ENCODE data around the gene SLX4IP. TPM values are rescaled to one million over a fixed set of nuclear protein-coding genes. Genes with fewer than 3 reads are reported as not detected.
A peak's percentile ranks its signal among the peaks of the same experiment; 100 is the strongest.

SLX4IP gene
- total and polyA plus RNA-seq, 2 of the 13 experiments (the other 11 are each of a cell fraction or from before 2014, with no cell fraction given): 3.6 to 7.3 TPM

- TF ChIP-seq, protein P1, sequence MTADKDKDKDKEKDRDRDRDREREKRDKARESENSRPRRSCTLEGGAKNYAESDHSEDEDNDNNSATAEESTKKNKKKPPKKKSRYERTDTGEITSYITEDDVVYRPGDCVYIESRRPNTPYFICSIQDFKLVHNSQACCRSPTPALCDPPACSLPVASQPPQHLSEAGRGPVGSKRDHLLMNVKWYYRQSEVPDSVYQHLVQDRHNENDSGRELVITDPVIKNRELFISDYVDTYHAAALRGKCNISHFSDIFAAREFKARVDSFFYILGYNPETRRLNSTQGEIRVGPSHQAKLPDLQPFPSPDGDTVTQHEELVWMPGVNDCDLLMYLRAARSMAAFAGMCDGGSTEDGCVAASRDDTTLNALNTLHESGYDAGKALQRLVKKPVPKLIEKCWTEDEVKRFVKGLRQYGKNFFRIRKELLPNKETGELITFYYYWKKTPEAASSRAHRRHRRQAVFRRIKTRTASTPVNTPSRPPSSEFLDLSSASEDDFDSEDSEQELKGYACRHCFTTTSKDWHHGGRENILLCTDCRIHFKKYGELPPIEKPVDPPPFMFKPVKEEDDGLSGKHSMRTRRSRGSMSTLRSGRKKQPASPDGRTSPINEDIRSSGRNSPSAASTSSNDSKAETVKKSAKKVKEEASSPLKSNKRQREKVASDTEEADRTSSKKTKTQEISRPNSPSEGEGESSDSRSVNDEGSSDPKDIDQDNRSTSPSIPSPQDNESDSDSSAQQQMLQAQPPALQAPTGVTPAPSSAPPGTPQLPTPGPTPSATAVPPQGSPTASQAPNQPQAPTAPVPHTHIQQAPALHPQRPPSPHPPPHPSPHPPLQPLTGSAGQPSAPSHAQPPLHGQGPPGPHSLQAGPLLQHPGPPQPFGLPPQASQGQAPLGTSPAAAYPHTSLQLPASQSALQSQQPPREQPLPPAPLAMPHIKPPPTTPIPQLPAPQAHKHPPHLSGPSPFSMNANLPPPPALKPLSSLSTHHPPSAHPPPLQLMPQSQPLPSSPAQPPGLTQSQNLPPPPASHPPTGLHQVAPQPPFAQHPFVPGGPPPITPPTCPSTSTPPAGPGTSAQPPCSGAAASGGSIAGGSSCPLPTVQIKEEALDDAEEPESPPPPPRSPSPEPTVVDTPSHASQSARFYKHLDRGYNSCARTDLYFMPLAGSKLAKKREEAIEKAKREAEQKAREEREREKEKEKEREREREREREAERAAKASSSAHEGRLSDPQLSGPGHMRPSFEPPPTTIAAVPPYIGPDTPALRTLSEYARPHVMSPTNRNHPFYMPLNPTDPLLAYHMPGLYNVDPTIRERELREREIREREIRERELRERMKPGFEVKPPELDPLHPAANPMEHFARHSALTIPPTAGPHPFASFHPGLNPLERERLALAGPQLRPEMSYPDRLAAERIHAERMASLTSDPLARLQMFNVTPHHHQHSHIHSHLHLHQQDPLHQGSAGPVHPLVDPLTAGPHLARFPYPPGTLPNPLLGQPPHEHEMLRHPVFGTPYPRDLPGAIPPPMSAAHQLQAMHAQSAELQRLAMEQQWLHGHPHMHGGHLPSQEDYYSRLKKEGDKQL (CRISPR knock-in tag; IDR thresholded peaks at IDR 0.05; ENCODE audit: low read depth): no peak
- TF ChIP-seq DDIT3 (CRISPR knock-in tag; IDR thresholded peaks at IDR 0.05) (no peak), ZNF878 (CRISPR knock-in tag; IDR thresholded peaks at IDR 0.05) (peak; percentile 58; the same call in 1 of the 2 replicates), KLF12 (CRISPR knock-in tag; IDR thresholded peaks at IDR 0.05; ENCODE audit: borderline replicate concordance) (0 out of 2 replicates have a peak, but pooled peaks have one; percentile 30), TARDBP (CRISPR knock-in tag; IDR thresholded peaks at IDR 0.05) (no peak), ELF3 (CRISPR knock-in tag; IDR thresholded peaks at IDR 0.05) (no peak; the same call in 1 of the 2 replicates), ZNF143 (CRISPR knock-in tag; IDR thresholded peaks at IDR 0.05) (no peak), CENPBD1 (CRISPR knock-in tag; IDR thresholded peaks at IDR 0.05; ENCODE audit: borderline replicate concordance, low read depth) (no peak), ZNF225 (CRISPR knock-in tag; IDR thresholded peaks at IDR 0.05) (no peak), ERF (CRISPR knock-in tag; IDR thresholded peaks at IDR 0.05) (peak; percentile 41; the same call in 1 of the 2 replicates), ETV5 (CRISPR knock-in tag; IDR thresholded peaks at IDR 0.05; ENCODE audit: borderline replicate concordance) (peak; percentile 62; the same call in 1 of the 2 replicates), AHR (CRISPR knock-in tag; IDR thresholded peaks at IDR 0.05) (no peak), SMARCE1 (IDR thresholded peaks at IDR 0.05; ENCODE audit: borderline replicate concordance) (no peak), ZNF180 (CRISPR knock-in tag; IDR thresholded peaks at IDR 0.05; ENCODE audit: borderline replicate concordance, low read depth) (no peak), KLF13 (CRISPR knock-in tag; IDR thresholded peaks at IDR 0.05) (no peak), ZUFSP (CRISPR knock-in tag; IDR thresholded peaks at IDR 0.05; ENCODE audit: borderline replicate concordance) (no peak), ZNF431 (CRISPR knock-in tag; IDR thresholded peaks at IDR 0.05; ENCODE audit: borderline replicate concordance, low read depth) (no peak), ZFP1 (CRISPR knock-in tag; IDR thresholded peaks at IDR 0.05) (no peak), RARG (CRISPR knock-in tag; IDR thresholded peaks at IDR 0.05; ENCODE audit: low read depth) (no peak), ZNF614 (CRISPR knock-in tag; IDR thresholded peaks at IDR 0.05; ENCODE audit: borderline replicate concordance) (no peak; the same call in 1 of the 2 replicates)
- TF ChIP-seq, protein P2, sequence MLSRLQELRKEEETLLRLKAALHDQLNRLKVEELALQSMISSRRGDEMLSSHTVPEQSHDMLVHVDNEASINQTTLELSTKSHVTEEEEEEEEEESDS (CRISPR knock-in tag; IDR thresholded peaks at IDR 0.05; ENCODE audit: borderline replicate concordance): no peak
- TF ChIP-seq, protein P3, sequence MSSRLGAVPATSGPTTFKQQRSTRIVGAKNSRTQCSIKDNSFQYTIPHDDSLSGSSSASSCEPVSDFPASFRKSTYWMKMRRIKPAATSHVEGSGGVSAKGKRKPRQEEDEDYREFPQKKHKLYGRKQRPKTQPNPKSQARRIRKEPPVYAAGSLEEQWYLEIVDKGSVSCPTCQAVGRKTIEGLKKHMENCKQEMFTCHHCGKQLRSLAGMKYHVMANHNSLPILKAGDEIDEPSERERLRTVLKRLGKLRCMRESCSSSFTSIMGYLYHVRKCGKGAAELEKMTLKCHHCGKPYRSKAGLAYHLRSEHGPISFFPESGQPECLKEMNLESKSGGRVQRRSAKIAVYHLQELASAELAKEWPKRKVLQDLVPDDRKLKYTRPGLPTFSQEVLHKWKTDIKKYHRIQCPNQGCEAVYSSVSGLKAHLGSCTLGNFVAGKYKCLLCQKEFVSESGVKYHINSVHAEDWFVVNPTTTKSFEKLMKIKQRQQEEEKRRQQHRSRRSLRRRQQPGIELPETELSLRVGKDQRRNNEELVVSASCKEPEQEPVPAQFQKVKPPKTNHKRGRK (CRISPR knock-in tag; IDR thresholded peaks at IDR 0.05): no peak
Observed at GRCh38 chr20:10463622-10464021, 28.5 kb downstream of the SLX4IP start (continued).
